Stimulated activated naive B cell treated with anti-CD40 and anti-IgM and Interleukin-4, amounts not matched to agents 10 μg/mL and 1 μg/mL and 100 μg/mL, for 72 hours (primary cell): ENCODE measurements around the gene SCGB1C1.
A peak's percentile ranks its signal among the peaks of the same experiment; 100 is the strongest.

Experiments used
- ATAC-seq, 2 donors: fragments of 150-1000 bp; cut with Tn5 transposase; replicated peaks; 2 replicates each; pipeline ENCODE4 v1.10.0; 2021; ENCODE audit warnings: moderate library complexity in 1 of 2
- DNase-seq: peaks from one replicate; pipeline ENCODE4 v3.0.0; 2021
- H3K27ac Mint-ChIP-seq: one replicate; pipeline ENCODE4 v1.8.0; 2022; ENCODE audit warnings: mild to moderate bottlenecking, mixed read lengths
- H3K27me3 Mint-ChIP-seq, 2 donors: one replicate each; pipeline ENCODE4 v1.8.0; 2022; ENCODE audit warnings: mixed read lengths in 2 of 2
- H3K36me3 Mint-ChIP-seq, 2 donors: one replicate each; pipeline ENCODE4 v1.8.0; 2022; ENCODE audit warnings: mixed read lengths in 2 of 2, mild to moderate bottlenecking in 1 of 2
- H3K4me1 Mint-ChIP-seq, 2 donors: one replicate each; pipeline ENCODE4 v1.8.0; 2022; ENCODE audit warnings: mixed read lengths in 2 of 2, mild to moderate bottlenecking in 1 of 2
- H3K4me3 Mint-ChIP-seq, 2 donors: one replicate each; pipeline ENCODE4 v1.8.0; 2022; ENCODE audit warnings: mild to moderate bottlenecking in 2 of 2, mixed read lengths in 2 of 2, moderate library complexity in 1 of 2
- H3K9me3 Mint-ChIP-seq, 2 donors: one replicate each; pipeline ENCODE4 v1.8.0; 2022; ENCODE audit warnings: mixed read lengths in 2 of 2, mild to moderate bottlenecking in 1 of 2

The SCGB1C1 gene

GRCh38 chr11:208917-209260 is 16.0 kb downstream of the SCGB1C1 start:
- DNase-seq: no peak
- peak overlapping the region; percentile 98 for H3K27ac Mint-ChIP-seq
- peaks cover 28 to 59% of the 10 kb centered on the region in 2 donors for H3K36me3 Mint-ChIP-seq
- no peaks in the 10 kb centered on the region for H3K9me3 Mint-ChIP-seq
- no peaks in the 10 kb centered on the region for H3K27me3 Mint-ChIP-seq
- peak overlapping the region; percentile 92 to 95 for H3K4me3 Mint-ChIP-seq
- peak in 1 of 2 donors; percentile 3 for ATAC-seq
- H3K4me1 Mint-ChIP-seq: peaks cover 27 to 51% of the 10 kb centered on the region in 2 donors

- ATAC-seq (no peak), DNase-seq (no peak)
- Mint-ChIP-seq H3K27me3 (no peaks in the 10 kb centered on the region), H3K27ac (peak overlapping the region; percentile 98), H3K4me1 (peaks cover 23 to 48% of the 10 kb centered on the region in 2 donors), H3K4me3 (peak overlapping the region; percentile 92 to 95), H3K36me3 (peaks cover 28 to 60% of the 10 kb centered on the region in 2 donors), H3K9me3 (no peaks in the 10 kb centered on the region)
These were observed 16.6 kb downstream of the SCGB1C1 start for GRCh38 chr11:209275-210121.

GRCh38 chr11:210122-210802 is 17.4 kb downstream of the SCGB1C1 start:
- H3K27ac Mint-ChIP-seq: peak overlapping the region; percentile 73
- peaks cover 28 to 64% of the 10 kb centered on the region in 2 donors for H3K36me3 Mint-ChIP-seq
- peak overlapping the region; percentile 92 to 95 for H3K4me3 Mint-ChIP-seq
- H3K27me3 Mint-ChIP-seq: no peaks in the 10 kb centered on the region
- peaks cover 23 to 46% of the 10 kb centered on the region in 2 donors for H3K4me1 Mint-ChIP-seq
- ATAC-seq (no peak), DNase-seq (no peak)
- H3K9me3 Mint-ChIP-seq: no peaks in the 10 kb centered on the region

- no peak overlapping the region for H3K4me3 Mint-ChIP-seq
These were observed 17.9 kb downstream of the SCGB1C1 start for GRCh38 chr11:210803-211180.

GRCh38 chr11:211295-211694 is 18.4 kb downstream of the SCGB1C1 start:
- Mint-ChIP-seq H3K4me1 (peaks cover 18 to 41% of the 10 kb centered on the region in 2 donors), H3K36me3 (peaks cover 31 to 74% of the 10 kb centered on the region in 2 donors), H3K9me3 (no peaks in the 10 kb centered on the region), H3K27ac (peak overlapping the region; percentile 42), H3K4me3 (no peak overlapping the region), H3K27me3 (no peaks in the 10 kb centered on the region)
- ATAC-seq (no peak), DNase-seq (no peak)

More at GRCh38 chr11:210803-211180, 17.9 kb downstream of the SCGB1C1 start:
- ATAC-seq: no peak
- peak overlapping the region; percentile 42 for H3K27ac Mint-ChIP-seq
- H3K9me3 Mint-ChIP-seq: no peaks in the 10 kb centered on the region
- peaks cover 28 to 70% of the 10 kb centered on the region in 2 donors for H3K36me3 Mint-ChIP-seq
- DNase-seq: no peak
- H3K4me1 Mint-ChIP-seq: peaks cover 21 to 46% of the 10 kb centered on the region in 2 donors
- no peaks in the 10 kb centered on the region for H3K27me3 Mint-ChIP-seq

GRCh38 chr11:211741-212140 is 18.9 kb downstream of the SCGB1C1 start:
- peaks cover 18 to 36% of the 10 kb centered on the region in 2 donors for H3K4me1 Mint-ChIP-seq
- peak overlapping the region; percentile 20 for H3K27ac Mint-ChIP-seq
- no peak for ATAC-seq
- no peak for DNase-seq
- H3K27me3 Mint-ChIP-seq: no peaks in the 10 kb centered on the region
- peaks cover 29 to 72% of the 10 kb centered on the region in 2 donors for H3K36me3 Mint-ChIP-seq
- no peak overlapping the region for H3K4me3 Mint-ChIP-seq
- H3K9me3 Mint-ChIP-seq: no peaks in the 10 kb centered on the region

GRCh38 chr11:212150-213100 is 19.5 kb downstream of the SCGB1C1 start:
- no peak for DNase-seq
- Mint-ChIP-seq H3K9me3 (no peaks in the 10 kb centered on the region), H3K27me3 (no peaks in the 10 kb centered on the region), H3K4me3 (no peak overlapping the region), H3K36me3 (peaks cover 27 to 66% of the 10 kb centered on the region in 2 donors), H3K27ac (peak overlapping the region; percentile 20), H3K4me1 (peaks cover 18 to 34% of the 10 kb centered on the region in 2 donors)
- no peak for ATAC-seq

GRCh38 chr11:213111-213510 is 20.2 kb downstream of the SCGB1C1 start:
- peaks cover 32 to 66% of the 10 kb centered on the region in 2 donors for H3K36me3 Mint-ChIP-seq
- no peak overlapping the region for H3K27ac Mint-ChIP-seq
- DNase-seq (no peak), ATAC-seq (no peak)
- no peaks in the 10 kb centered on the region for H3K9me3 Mint-ChIP-seq
- H3K27me3 Mint-ChIP-seq: no peaks in the 10 kb centered on the region
- H3K4me3 Mint-ChIP-seq: no peak overlapping the region
- peaks cover 18 to 34% of the 10 kb centered on the region in 2 donors for H3K4me1 Mint-ChIP-seq

- Mint-ChIP-seq H3K4me1 (peaks cover 18 to 34% of the 10 kb centered on the region in 2 donors), H3K36me3 (peaks cover 31 to 60% of the 10 kb centered on the region in 2 donors), H3K27me3 (no peaks in the 10 kb centered on the region), H3K27ac (peak overlapping the region; percentile 83), H3K4me3 (no peak overlapping the region), H3K9me3 (no peaks in the 10 kb centered on the region)
- ATAC-seq (no peak), DNase-seq (no peak)
These were observed 21.2 kb downstream of the SCGB1C1 start for GRCh38 chr11:214083-214482.

GRCh38 chr11:215581-216037 is 22.7 kb downstream of the SCGB1C1 start:
- ATAC-seq (peak; percentile 29), DNase-seq (no peak)
- H3K4me3 Mint-ChIP-seq: no peak overlapping the region
- no peaks in the 10 kb centered on the region for H3K27me3 Mint-ChIP-seq
- H3K36me3 Mint-ChIP-seq: peaks cover 25 to 55% of the 10 kb centered on the region in 2 donors
- H3K27ac Mint-ChIP-seq: peak overlapping the region; percentile 78
- no peaks in the 10 kb centered on the region for H3K9me3 Mint-ChIP-seq
- H3K4me1 Mint-ChIP-seq: peaks cover 9 to 20% of the 10 kb centered on the region in 2 donors

- H3K27me3 Mint-ChIP-seq: no peaks in the 10 kb centered on the region
- H3K9me3 Mint-ChIP-seq: no peaks in the 10 kb centered on the region
- H3K4me3 Mint-ChIP-seq: no peak overlapping the region
- H3K27ac Mint-ChIP-seq: peak overlapping the region; percentile 78
- no peak for ATAC-seq
- DNase-seq: no peak
- H3K36me3 Mint-ChIP-seq: peaks cover 25 to 50% of the 10 kb centered on the region in 2 donors
- peaks cover 8 to 14% of the 10 kb centered on the region in 2 donors for H3K4me1 Mint-ChIP-seq
These were observed 23.4 kb downstream of the SCGB1C1 start for GRCh38 chr11:216081-216974.

GRCh38 chr11:217704-218103 is 24.8 kb downstream of the SCGB1C1 start:
- Mint-ChIP-seq H3K27me3 (no peaks in the 10 kb centered on the region), H3K27ac (no peak overlapping the region), H3K4me3 (no peak overlapping the region), H3K9me3 (no peaks in the 10 kb centered on the region), H3K4me1 (peaks cover 4 to 12% of the 10 kb centered on the region in 2 donors), H3K36me3 (peaks cover 29 to 50% of the 10 kb centered on the region in 2 donors)
- no peak for ATAC-seq
- DNase-seq: no peak
